Spleen (tissue), 11 donors: Measurements from ENCODE around the gene GATAD1. TPM values are rescaled to one million over a fixed set of nuclear protein-coding genes. Genes with fewer than 3 reads are reported as not detected.
"Not testable (repeated sequence)": the region's sequence is repeated elsewhere in the genome, so short reads cannot be mapped to it uniquely, and the experiment has no call there.

Source experiments
- DNase-seq: peaks from one replicate; pipeline ENCODE4 v3.0.0-alpha.2; 2020
- H3K27ac ChIP-seq, 8 donors: fragments of 200-600 bp; sonication (generic) in 7 of 8; 1 replicate in 4 of 8; 2 replicates in 4 of 8; pipeline versions ENCODE4 v1.5.0 to v1.8.0; 2016 to 2021; ENCODE audit warnings: inconsistent platforms in 4 of 8, mild to moderate bottlenecking in 4 of 8, moderate library complexity in 1 of 8
- H3K27me3 ChIP-seq, 7 donors: fragments of 200-600 bp; sonication (generic) in 6 of 7; replicated peaks in 1 of 7; 1 replicate in 4 of 7; 2 replicates in 3 of 7; pipeline versions ENCODE4 v1.5.0 to v1.8.0; 2016 to 2021; ENCODE audit warnings: inconsistent platforms in 3 of 7, mild to moderate bottlenecking in 1 of 7
- H3K36me3 ChIP-seq, 6 donors: fragments of 200-600 bp; sonication (generic) in 5 of 6; 1 replicate in 4 of 6; 2 replicates in 2 of 6; pipeline versions ENCODE4 v1.5.0 to v1.8.0; 2016 to 2021; ENCODE audit warnings: inconsistent platforms in 2 of 6
- H3K4me1 ChIP-seq, 6 donors: fragments of 200-600 bp; sonication (generic) in 5 of 6; 1 replicate in 3 of 6; 2 replicates in 3 of 6; pipeline versions ENCODE4 v1.5.0 to v1.8.0; 2016 to 2021; ENCODE audit warnings: inconsistent platforms in 3 of 6
- H3K4me3 ChIP-seq, 8 donors: fragments of 200-600 bp; sonication (generic) in 7 of 8; 1 replicate in 4 of 8; 2 replicates in 4 of 8; pipeline versions ENCODE4 v1.5.0 to v1.8.0; 2016 to 2021; ENCODE audit warnings: inconsistent platforms in 4 of 8, mild to moderate bottlenecking in 4 of 8, moderate library complexity in 2 of 8
- H3K9me3 ChIP-seq, 8 donors: fragments of 200-600 bp; sonication (generic) in 7 of 8; 1 replicate in 4 of 8; 2 replicates in 4 of 8; pipeline versions ENCODE4 v1.5.0 to v1.8.0; 2016 to 2021; ENCODE audit warnings: inconsistent platforms in 4 of 8
- POLR2A ChIP-seq, 3 donors: fragments of 450-650 bp; IDR thresholded peaks; one replicate each; pipeline ENCODE4 v1.5.1; 2017; ENCODE audit warnings: antibody characterized with exemption in 3 of 3, mild to moderate bottlenecking in 1 of 3
- POLR2AphosphoS5 ChIP-seq, 3 donors: sonication (generic); formaldehyde crosslinking; IDR thresholded peaks; one replicate each; pipeline ENCODE4 v1.5.1; 2017; ENCODE audit warnings: antibody characterized with exemption in 3 of 3
- WGBS, 5 donors: extraction: QIAGEN DNeasy Blood & Tissue Kit in 3 of 5; methylation state at CpG; one replicate each; pipeline versions ENCODE4 v1.1.5 to v1.1.7; 2013 to 2018; 5-methylcytosine and 5-hydroxymethylcytosine counted together
- intact Hi-C: fragments of 100-400 bp; cut with DNase I; formaldehyde crosslinking; loops from one replicate; pipeline ENCODE4 v1.15.0; 2023; ENCODE audit warnings: low total_unique reads
- polyA plus RNA-seq, 3 donors: library from polyadenylated mRNA; stranded (reverse); fragments of 200-250 nt; gene quantifications; one replicate each; pipeline ENCODE4 v1.2.1, GENCODE V29; 2013
- total RNA-seq, 7 donors: library from RNA; depleted of rRNA in 3 of 7; stranded (reverse); fragments of >200 nt in 3 of 7; fragmentation: NEBNext Ultra II Directional in 4 of 7; extraction: Animal tissue kit (Norgen Biotek cat#: 25700) in 4 of 7; gene quantifications; one replicate each; pipeline versions ENCODE4 v1.1.0 to v1.2.1, GENCODE V29; 2016 to 2021
- TF ChIP-seq, protein P1 (sequence below), 11 experiments: fragments of 200-600 bp in 7 of 11; fragments of 450-650 bp in 4 of 11; sonication (generic) in 4 of 11; IDR thresholded peaks in 8 of 11; conservative IDR thresholded peaks in 3 of 11; 1 replicate in 7 of 11; 2 replicates in 4 of 11; pipeline versions ENCODE4 v1.4.0 to v1.8.0; 2016 to 2021; ENCODE audit warnings: antibody characterized with exemption in 11 of 11, inconsistent platforms in 4 of 11, mild to moderate bottlenecking in 1 of 11
- donor health status: healthy with polysubstance abuse.
- donor health status: DM: no; HTN: no; CAD: no; lungs with moderate emphysema.
- donor health status: DM: no; HTN: no; CAD: no.
- donor health status: Bipolar disorder and iron deficiency.
- donor health status: healthy.
- donor health status: DM: no; HTN: no; CAD: no.
- donor health status: DM: yes; HTN: yes; CAD: no.

GATAD1 gene
- total and polyA plus RNA-seq, 10 donors: 14.2 to 56.9 (median 35.6) TPM

DNA sequence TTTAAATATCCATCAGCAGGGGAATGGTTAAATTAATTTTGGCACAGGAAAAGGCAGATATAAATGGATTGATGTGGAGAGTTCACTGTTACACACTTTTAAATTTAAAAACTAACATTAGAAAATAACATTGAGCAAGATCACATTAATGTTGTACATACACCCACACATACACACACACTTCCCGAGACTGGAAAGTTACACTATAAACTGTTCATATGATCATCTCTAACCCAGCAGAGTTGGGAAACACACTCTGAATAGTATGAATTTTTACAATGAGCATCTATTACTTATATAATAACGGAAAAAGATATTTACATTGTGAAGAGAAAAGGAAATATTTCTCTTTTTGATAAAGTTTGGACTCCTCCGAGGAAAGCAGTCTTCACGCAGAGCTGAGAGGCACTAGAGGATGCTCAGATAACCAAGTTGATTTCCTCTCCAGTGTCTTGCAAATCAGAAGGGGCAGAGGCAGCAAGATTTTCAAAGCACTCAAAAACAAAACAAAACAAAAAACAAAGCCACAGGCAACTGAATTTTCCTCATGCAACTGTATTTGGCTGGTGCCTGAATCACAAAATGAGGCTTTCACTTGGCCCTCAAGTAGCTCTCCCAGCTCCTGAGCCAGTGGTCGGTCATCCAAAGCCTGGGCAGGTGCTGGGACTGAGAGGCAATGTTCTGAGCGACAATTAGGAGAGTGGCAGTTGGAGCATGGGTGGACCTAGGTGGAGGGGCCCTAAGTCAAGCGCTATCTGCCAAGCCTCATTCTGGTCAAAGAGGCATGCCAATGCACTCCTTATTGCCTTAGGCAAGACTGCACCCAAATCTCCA is 10.5 kb upstream of the GATAD1 start:
- no peaks in the 10 kb centered on the region for H3K4me1 ChIP-seq
- no peak overlapping the region for H3K4me3 ChIP-seq
- no peaks in the 10 kb centered on the region for H3K9me3 ChIP-seq
- no peaks in the 10 kb centered on the region for H3K36me3 ChIP-seq
- H3K27me3 ChIP-seq: no peaks in the 10 kb centered on the region
- TF ChIP-seq POLR2A (IDR thresholded peaks at IDR 0.05) (no peak), POLR2AphosphoS5 (IDR thresholded peaks at IDR 0.05) (no peak)
- TF ChIP-seq, protein P1, sequence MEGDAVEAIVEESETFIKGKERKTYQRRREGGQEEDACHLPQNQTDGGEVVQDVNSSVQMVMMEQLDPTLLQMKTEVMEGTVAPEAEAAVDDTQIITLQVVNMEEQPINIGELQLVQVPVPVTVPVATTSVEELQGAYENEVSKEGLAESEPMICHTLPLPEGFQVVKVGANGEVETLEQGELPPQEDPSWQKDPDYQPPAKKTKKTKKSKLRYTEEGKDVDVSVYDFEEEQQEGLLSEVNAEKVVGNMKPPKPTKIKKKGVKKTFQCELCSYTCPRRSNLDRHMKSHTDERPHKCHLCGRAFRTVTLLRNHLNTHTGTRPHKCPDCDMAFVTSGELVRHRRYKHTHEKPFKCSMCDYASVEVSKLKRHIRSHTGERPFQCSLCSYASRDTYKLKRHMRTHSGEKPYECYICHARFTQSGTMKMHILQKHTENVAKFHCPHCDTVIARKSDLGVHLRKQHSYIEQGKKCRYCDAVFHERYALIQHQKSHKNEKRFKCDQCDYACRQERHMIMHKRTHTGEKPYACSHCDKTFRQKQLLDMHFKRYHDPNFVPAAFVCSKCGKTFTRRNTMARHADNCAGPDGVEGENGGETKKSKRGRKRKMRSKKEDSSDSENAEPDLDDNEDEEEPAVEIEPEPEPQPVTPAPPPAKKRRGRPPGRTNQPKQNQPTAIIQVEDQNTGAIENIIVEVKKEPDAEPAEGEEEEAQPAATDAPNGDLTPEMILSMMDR (IDR thresholded peaks at IDR 0.05 in 8 of 11, conservative IDR thresholded peaks at IDR 0.05 in 3 of 11): no peak
- DNase-seq: no peak
- H3K27ac ChIP-seq: no peak overlapping the region
- 66 to 83% (median 78%) methylated on average over 7 of the region's 7 CpGs for WGBS, 5 donors
- intact Hi-C loops: no loop called here

GRCh38 chr7:92437956-92438491 is 9.3 kb upstream of the GATAD1 start:
- TF ChIP-seq, protein P1 (IDR thresholded peaks at IDR 0.05 in 8 of 11, conservative IDR thresholded peaks at IDR 0.05 in 3 of 11): no peak
- TF ChIP-seq POLR2A (IDR thresholded peaks at IDR 0.05): no peak
- TF ChIP-seq POLR2AphosphoS5 (IDR thresholded peaks at IDR 0.05): no peak
- intact Hi-C loops: no loop called here
- Histone ChIP-seq H3K9me3 (no peaks in the 10 kb centered on the region), H3K4me3 (no peak overlapping the region), H3K4me1 (no peaks in the 10 kb centered on the region), H3K27ac (no peak overlapping the region), H3K27me3 (no peaks in the 10 kb centered on the region), H3K36me3 (no peaks in the 10 kb centered on the region)
- no peak for DNase-seq
- WGBS, 5 donors: 81 to 87% (median 85%) methylated on average over 6 of the region's 6 CpGs

DNA sequence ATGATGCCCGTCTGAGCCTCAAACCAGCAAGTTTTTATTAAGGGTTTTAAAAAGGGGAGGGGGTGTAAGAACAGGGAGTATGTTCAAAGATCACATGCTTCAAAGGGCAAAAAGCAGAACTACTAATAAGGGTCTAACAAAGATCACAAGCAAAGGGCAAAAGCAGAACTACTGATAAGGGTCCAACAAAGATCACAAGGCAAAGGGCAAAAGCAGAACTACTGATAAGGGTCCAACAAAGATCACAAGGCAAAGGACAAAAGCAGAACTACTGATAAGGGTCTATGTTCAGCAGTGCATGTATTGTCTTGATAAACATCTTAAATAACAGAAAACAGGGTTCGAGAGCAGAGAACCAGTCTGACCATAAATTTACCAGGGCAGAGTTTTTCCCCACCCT is 4.6 kb upstream of the GATAD1 start:
- intact Hi-C loops: loop anchor here (10.0 kb wide), 1 partner anchor 618 kb away; no protein-coding TSS in a partner anchor
- not testable (repeated sequence) for H3K9me3 ChIP-seq

GRCh38 chr7:92446869-92447344 is 375 bp upstream of the GATAD1 start:
- no peaks in the 10 kb centered on the region for H3K9me3 ChIP-seq
- H3K36me3 ChIP-seq: peaks cover 0 to 27% (median 19%) of the 10 kb centered on the region in 6 donors
- WGBS, 5 donors: 52 to 57% (median 55%) methylated on average over 21 of the region's 21 CpGs
- TF ChIP-seq POLR2A (IDR thresholded peaks at IDR 0.05): no peak
- no peak for TF ChIP-seq POLR2AphosphoS5 (IDR thresholded peaks at IDR 0.05)
- TF ChIP-seq, protein P1 (IDR thresholded peaks at IDR 0.05 in 8 of 11, conservative IDR thresholded peaks at IDR 0.05 in 3 of 11): no peak
- peak overlapping the region; percentile 89 to 99 (median 99) for H3K27ac ChIP-seq
- H3K27me3 ChIP-seq: no peaks in the 10 kb centered on the region
- intact Hi-C loops: loop anchor here (10.0 kb wide), 1 partner anchor 622 kb away; no protein-coding TSS in a partner anchor
- peak overlapping the region; percentile 57 to 98 (median 93) for H3K4me3 ChIP-seq
- H3K4me1 ChIP-seq: peaks cover 4 to 28% (median 22%) of the 10 kb centered on the region in 6 donors
- DNase-seq: peak; percentile 81

More for the DNA sequence above, 4.6 kb upstream of the GATAD1 start:
- not testable (repeated sequence) for H3K4me3 ChIP-seq, H3K27ac ChIP-seq, H3K36me3 ChIP-seq, H3K27me3 ChIP-seq, H3K4me1 ChIP-seq, DNase-seq
- WGBS, 5 donors: 83 to 95% (median 86%) methylated on average over 2 of the region's 2 CpGs
